H9 (cell line): ENCODE measurements around the gene CIPC. TPM values are rescaled to one million over a fixed set of nuclear protein-coding genes. Genes with fewer than 3 reads are reported as not detected.
A peak's percentile ranks its signal among the peaks of the same experiment; 100 is the strongest.

Experiments used
- DNase-seq: peaks from one replicate; pipeline ENCODE4 v3.0.0-alpha.2; 2017
- H2AFZ ChIP-seq: one replicate; pipeline ENCODE4 v1.6.1; 2013; ENCODE audit warnings: mild to moderate bottlenecking, low read length, control low read depth, moderate library complexity
- H2AK5ac ChIP-seq: 2 replicates; pipeline ENCODE4 v1.6.1; 2013; ENCODE audit warnings: low read length, control low read depth, mixed read lengths; ENCODE audit not compliant: insufficient read length
- H2BK120ac ChIP-seq: one replicate; pipeline ENCODE4 v1.6.1; 2013; ENCODE audit warnings: low read depth, mild to moderate bottlenecking, low read length, control low read depth, inconsistent platforms; ENCODE audit not compliant: poor library complexity, severe bottlenecking
- H2BK12ac ChIP-seq: 2 replicates; pipeline ENCODE4 v1.6.1; 2013; ENCODE audit warnings: low read length, control low read depth, mixed read lengths, low read depth; ENCODE audit not compliant: insufficient read length
- H2BK15ac ChIP-seq: 2 replicates; pipeline ENCODE4 v1.6.1; 2013; ENCODE audit warnings: low read depth, low read length, control low read depth
- H2BK20ac ChIP-seq: one replicate; pipeline ENCODE4 v1.6.1; 2013; ENCODE audit warnings: low read depth, mild to moderate bottlenecking, low read length, control low read depth, inconsistent platforms; ENCODE audit not compliant: poor library complexity, severe bottlenecking
- H2BK5ac ChIP-seq: 2 replicates; pipeline ENCODE4 v1.6.1; 2013; ENCODE audit warnings: low read length, control low read depth, mixed read lengths; ENCODE audit not compliant: insufficient read length
- H3K14ac ChIP-seq: 2 replicates; pipeline ENCODE4 v1.6.1; 2013; ENCODE audit warnings: low read length, control low read depth; ENCODE audit not compliant: insufficient read depth
- H3K18ac ChIP-seq: 2 replicates; pipeline ENCODE4 v1.6.1; 2013; ENCODE audit warnings: low read depth, mild to moderate bottlenecking, mixed read lengths, low read length, control low read depth; ENCODE audit not compliant: insufficient read length
- H3K23ac ChIP-seq: 2 replicates; pipeline ENCODE4 v1.6.1; 2013; ENCODE audit warnings: low read length, control low read depth, mixed read lengths, low read depth; ENCODE audit not compliant: insufficient read length
- H3K23me2 ChIP-seq: 2 replicates; pipeline ENCODE4 v1.6.1; 2013; ENCODE audit warnings: low read depth, mild to moderate bottlenecking, mixed read lengths, low read length, control low read depth; ENCODE audit not compliant: insufficient read length, poor library complexity, severe bottlenecking
- H3K27ac ChIP-seq: 2 replicates; pipeline ENCODE4 v1.5.1; 2013; ENCODE audit warnings: low read length, control low read depth, mixed read lengths, low read depth; ENCODE audit not compliant: insufficient read length
- H3K27me3 ChIP-seq: 2 replicates; pipeline ENCODE4 v1.6.1; 2013; ENCODE audit warnings: low read length, control low read depth, inconsistent platforms; ENCODE audit not compliant: insufficient read depth
- H3K4ac ChIP-seq: 2 replicates; pipeline ENCODE4 v1.6.1; 2013; ENCODE audit warnings: low read depth, mild to moderate bottlenecking, control low read depth, inconsistent platforms, low read length, moderate library complexity
- H3K4me1 ChIP-seq: 2 replicates; pipeline ENCODE4 v1.6.1; 2013; ENCODE audit warnings: low read length, control low read depth, inconsistent platforms; ENCODE audit not compliant: insufficient read depth
- H3K4me2 ChIP-seq: 2 replicates; pipeline ENCODE4 v1.6.1; 2013; ENCODE audit warnings: low read length, control low read depth, mixed read lengths; ENCODE audit not compliant: insufficient read length, insufficient read depth
- H3K56ac ChIP-seq: 2 replicates; pipeline ENCODE4 v1.6.1; 2013; ENCODE audit warnings: low read depth, mild to moderate bottlenecking, mixed read lengths, low read length, control low read depth; ENCODE audit not compliant: insufficient read length
- H3K79me1 ChIP-seq: 2 replicates; pipeline ENCODE4 v1.6.1; 2013; ENCODE audit warnings: low read depth, mild to moderate bottlenecking, moderate library complexity, low read length, control low read depth, inconsistent platforms; ENCODE audit not compliant: insufficient read depth, poor library complexity, severe bottlenecking
- H3K79me2 ChIP-seq: 2 replicates; pipeline ENCODE4 v1.6.1; 2013; ENCODE audit warnings: low read length, control low read depth, inconsistent platforms; ENCODE audit not compliant: insufficient read depth
- H3K9ac ChIP-seq: 2 replicates; pipeline ENCODE4 v1.6.1; 2013; ENCODE audit warnings: low read length, control low read depth, mixed read lengths; ENCODE audit not compliant: insufficient read length; ENCODE audit errors: extremely low read depth
- H3K9me3 ChIP-seq: one replicate; pipeline ENCODE4 v1.6.1; 2013; ENCODE audit warnings: low read depth, low read length, inconsistent platforms; ENCODE audit not compliant: control insufficient read depth
- H3T11ph ChIP-seq: one replicate; pipeline ENCODE4 v1.6.1; 2013; ENCODE audit warnings: mild to moderate bottlenecking, low read length, control low read depth, inconsistent platforms
- H4K20me1 ChIP-seq: one replicate; pipeline ENCODE4 v1.6.1; 2013; ENCODE audit not compliant: control insufficient read depth, insufficient read length, insufficient read depth
- H4K5ac ChIP-seq: 2 replicates; pipeline ENCODE4 v1.6.1; 2013; ENCODE audit warnings: low read depth, mild to moderate bottlenecking, mixed read lengths, low read length, control low read depth; ENCODE audit not compliant: insufficient read length
- H4K8ac ChIP-seq: replicated peaks from 2 replicates; pipeline ENCODE4 v1.6.1; 2013; ENCODE audit warnings: low read length, control low read depth, mixed read lengths, low read depth; ENCODE audit not compliant: insufficient read length
- H4K91ac ChIP-seq: 2 replicates; pipeline ENCODE4 v1.6.1; 2013; ENCODE audit warnings: low read depth, mild to moderate bottlenecking, moderate library complexity, mixed read lengths, low read length, control low read depth; ENCODE audit not compliant: insufficient read length
- H3K27ac Mint-ChIP-seq, 3 experiments: 2 replicates in 2 of 3; 3 replicates in 1 of 3; pipeline ENCODE4 v1.8.0; 2020 to 2021; ENCODE audit warnings: mixed read lengths in 3 of 3, mild to moderate bottlenecking in 1 of 3, moderate library complexity in 1 of 3
- H3K27me3 Mint-ChIP-seq: 2 replicates; pipeline ENCODE4 v1.8.0; 2021; ENCODE audit warnings: low read depth, mild to moderate bottlenecking, moderate library complexity, mixed read lengths
- H3K36me3 Mint-ChIP-seq, 3 experiments: 2 replicates in 2 of 3; 3 replicates in 1 of 3; pipeline ENCODE4 v1.8.0; 2020 to 2021; ENCODE audit warnings: low read depth in 3 of 3, mixed read lengths in 3 of 3; ENCODE audit not compliant: insufficient read depth in 1 of 3
- H3K4me1 Mint-ChIP-seq, 2 experiments: 2 replicates each; pipeline ENCODE4 v1.8.0; 2020; ENCODE audit warnings: mixed read lengths in 2 of 2
- H3K4me3 Mint-ChIP-seq, 2 experiments: 2 replicates in 1 of 2; 3 replicates in 1 of 2; pipeline ENCODE4 v1.8.0; 2020 to 2021; ENCODE audit warnings: mild to moderate bottlenecking in 2 of 2, mixed read lengths in 2 of 2, moderate library complexity in 1 of 2
- H3K9me3 Mint-ChIP-seq, 2 experiments: 2 replicates in 1 of 2; 3 replicates in 1 of 2; pipeline ENCODE4 v1.8.0; 2020; ENCODE audit warnings: mild to moderate bottlenecking in 2 of 2, mixed read lengths in 2 of 2, moderate library complexity in 1 of 2
- WGBS: extraction: QIAGEN DNeasy Blood & Tissue Kit; methylation state at CpG from one replicate; pipeline ENCODE4 v1.1.7; 2013; ENCODE audit warnings: missing lambda C conversion rate, low lambda C conversion rate, mixed read lengths; ENCODE audit not compliant: insufficient read length; ENCODE audit errors: extremely low coverage; 5-methylcytosine and 5-hydroxymethylcytosine counted together
- total RNA-seq: library from RNA; stranded (reverse); gene quantifications from 2 replicates; pipeline ENCODE4 v1.2.1, GENCODE V29; 2021
- TF ChIP-seq, protein P1 (sequence below): fragments of 200-600 bp; sonication (generic); conservative IDR thresholded peaks from 3 replicates; pipeline ENCODE4 v1.8.0; 2021; ENCODE audit warnings: antibody characterized with exemption, mild to moderate bottlenecking

The CIPC gene
- total RNA-seq, 1 experiment from 2014 or later: 23.4 TPM

DNA sequence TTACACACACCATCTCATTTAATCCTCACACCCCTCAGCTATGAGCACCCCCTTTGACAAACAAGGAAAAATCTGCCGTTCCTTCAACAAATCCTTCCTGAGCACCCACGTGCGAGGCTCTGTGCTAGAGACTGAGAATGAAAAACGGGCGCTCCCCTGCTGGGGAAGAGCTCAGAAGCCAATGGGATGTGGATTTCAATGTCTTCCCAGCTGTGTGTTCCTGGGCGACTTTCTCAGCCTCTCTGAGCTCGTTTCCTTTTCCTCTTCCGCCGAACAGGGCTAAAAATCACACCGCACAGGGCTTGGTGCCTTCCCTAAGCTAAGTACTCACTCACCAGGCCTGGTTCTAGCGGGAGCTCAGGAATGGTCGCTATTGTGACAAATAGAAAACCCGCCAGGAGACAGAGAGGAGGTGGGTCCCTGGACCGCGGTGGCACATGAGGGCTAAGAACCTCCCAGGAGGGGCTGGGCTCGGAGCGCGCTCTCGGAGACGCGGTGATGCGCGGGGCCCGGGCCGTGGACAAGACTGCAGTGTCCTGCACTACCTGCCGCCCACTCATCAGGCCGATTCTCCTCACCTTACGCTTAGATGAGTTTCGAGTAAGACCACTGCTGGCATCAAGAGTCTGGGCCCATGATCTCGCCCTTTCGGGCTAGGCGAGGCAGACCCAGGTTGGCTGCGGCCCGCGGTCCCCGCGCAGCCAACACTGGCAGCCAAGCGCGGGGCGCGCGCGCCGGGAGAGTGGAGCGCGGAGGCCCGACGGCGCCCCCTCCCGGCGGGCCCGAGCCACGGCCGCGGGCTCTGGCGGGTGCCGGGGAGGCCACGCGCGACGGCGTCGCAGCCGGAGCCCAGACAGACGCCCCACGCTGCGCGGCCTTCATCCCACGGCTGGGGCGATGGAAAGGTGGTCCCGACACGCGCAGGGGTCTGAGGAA is 26.6 kb downstream of the CIPC start:
- no peak overlapping the region for H4K5ac ChIP-seq
- peak overlapping the region; percentile 69 to 80 for H3K4me3 Mint-ChIP-seq

More for the DNA sequence above, 26.6 kb downstream of the CIPC start:
- Histone ChIP-seq H4K91ac (no peak overlapping the region), H3K9ac (peak overlapping the region; percentile 58), H2AFZ (no peak overlapping the region), H4K20me1 (no peaks in the 10 kb centered on the region), H2BK20ac (no peak overlapping the region), H3K4me2 (peak overlapping the region; percentile 63), H2AK5ac (no peak overlapping the region), H3K4ac (no peak overlapping the region), H2BK12ac (no peak overlapping the region), H3K18ac (no peak overlapping the region), H3K56ac (no peak overlapping the region), H3K9me3 (no peaks in the 10 kb centered on the region), H3K23ac (no peak overlapping the region), H2BK5ac (no peak overlapping the region), H3K79me1 (no peaks in the 10 kb centered on the region), H4K8ac (no peak overlapping the region), H3K27me3 (no peaks in the 10 kb centered on the region), H3K27ac (no peak overlapping the region), H3K79me2 (no peaks in the 10 kb centered on the region), H3K4me1 (peaks cover 18% of the 10 kb centered on the region; the same call in 1 of the 2 replicates), H3T11ph (no peak overlapping the region), H2BK120ac (no peak overlapping the region), H3K14ac (no peak overlapping the region), H3K23me2 (peaks cover 8% of the 10 kb centered on the region), H2BK15ac (no peak overlapping the region)
- Mint-ChIP-seq H3K36me3 (peaks cover 0 to 4% (median 2%) of the 10 kb centered on the region in 3 experiments; a peak in 5 of 7 replicates), H3K9me3 (no peaks in the 10 kb centered on the region; a peak in 2 of 5 replicates), H3K27ac (no peak overlapping the region), H3K27me3 (peaks cover 19% of the 10 kb centered on the region), H3K4me1 (peaks cover 53 to 56% of the 10 kb centered on the region in 2 experiments)
- TF ChIP-seq, protein P1, sequence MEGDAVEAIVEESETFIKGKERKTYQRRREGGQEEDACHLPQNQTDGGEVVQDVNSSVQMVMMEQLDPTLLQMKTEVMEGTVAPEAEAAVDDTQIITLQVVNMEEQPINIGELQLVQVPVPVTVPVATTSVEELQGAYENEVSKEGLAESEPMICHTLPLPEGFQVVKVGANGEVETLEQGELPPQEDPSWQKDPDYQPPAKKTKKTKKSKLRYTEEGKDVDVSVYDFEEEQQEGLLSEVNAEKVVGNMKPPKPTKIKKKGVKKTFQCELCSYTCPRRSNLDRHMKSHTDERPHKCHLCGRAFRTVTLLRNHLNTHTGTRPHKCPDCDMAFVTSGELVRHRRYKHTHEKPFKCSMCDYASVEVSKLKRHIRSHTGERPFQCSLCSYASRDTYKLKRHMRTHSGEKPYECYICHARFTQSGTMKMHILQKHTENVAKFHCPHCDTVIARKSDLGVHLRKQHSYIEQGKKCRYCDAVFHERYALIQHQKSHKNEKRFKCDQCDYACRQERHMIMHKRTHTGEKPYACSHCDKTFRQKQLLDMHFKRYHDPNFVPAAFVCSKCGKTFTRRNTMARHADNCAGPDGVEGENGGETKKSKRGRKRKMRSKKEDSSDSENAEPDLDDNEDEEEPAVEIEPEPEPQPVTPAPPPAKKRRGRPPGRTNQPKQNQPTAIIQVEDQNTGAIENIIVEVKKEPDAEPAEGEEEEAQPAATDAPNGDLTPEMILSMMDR: peak; percentile 73
- WGBS: no CpG with 5 or more reads among the region's 73 CpGs
- peak; percentile 55 for DNase-seq
